Inflammatory macrophage (primary cell): Measurements from ENCODE around the gene VPS52.
A peak's percentile ranks its signal among the peaks of the same experiment; 100 is the strongest.

ENCODE experiments used
- DNase-seq, 2 donors: peaks; one replicate each; pipeline ENCODE4 v3.0.0-alpha.2; 2020 to 2022

The VPS52 gene

DNA sequence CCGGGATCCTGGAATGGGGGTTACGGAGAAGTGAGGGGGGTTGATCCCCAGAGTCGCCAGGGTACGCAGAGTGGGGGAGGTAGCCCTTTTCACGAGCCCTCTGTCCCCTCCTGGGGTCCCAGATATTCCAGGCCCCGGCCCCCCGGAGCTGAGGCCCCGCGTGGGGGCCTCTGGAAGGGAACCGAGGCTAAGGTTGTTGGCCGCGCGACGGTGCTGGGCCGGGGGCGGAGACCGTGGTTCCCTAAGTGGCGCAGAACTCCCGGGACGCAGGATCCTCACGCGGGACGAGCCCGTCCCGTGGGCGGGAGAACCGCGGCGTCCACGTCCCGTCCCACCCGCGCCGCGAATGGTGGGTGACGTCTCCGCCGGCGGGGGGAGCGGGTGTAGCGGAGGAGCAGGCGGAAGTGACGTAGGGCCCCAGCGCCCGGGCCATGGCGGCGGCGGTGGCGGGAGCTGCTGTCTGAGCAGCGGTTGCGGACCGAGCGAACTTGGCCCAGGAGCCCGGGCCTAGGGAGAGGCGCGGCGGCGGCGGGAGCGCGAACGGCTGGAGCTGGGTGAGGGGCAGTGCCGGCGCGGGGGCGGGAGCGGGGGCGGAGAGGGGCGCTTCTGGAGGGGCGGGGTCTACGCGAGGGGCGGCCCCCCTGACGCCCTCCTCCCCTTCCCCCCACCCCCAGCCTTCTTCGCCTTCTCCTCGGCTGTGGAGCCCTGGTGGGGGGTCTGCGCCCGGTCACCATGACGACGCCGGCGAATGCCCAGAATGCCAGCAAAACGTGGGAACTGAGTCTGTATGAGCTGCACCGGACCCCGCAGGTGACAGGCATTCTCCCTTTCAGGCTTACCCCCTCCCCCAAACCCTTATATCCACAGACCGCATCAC lies 63.3 kb downstream of the VPS52 start, which contains the start of gene RING1:
Gene RING1, plus strand, starts transcription at position 410 of the 877 bp plus-strand sequence. Its CDS starts 323 bp downstream, at position 733.
- peak; percentile 87 to 92 for DNase-seq

GRCh38 chr6:33207552-33208090 lies 64.1 kb downstream of the VPS52 start:
- DNase-seq: no peak

DNA sequence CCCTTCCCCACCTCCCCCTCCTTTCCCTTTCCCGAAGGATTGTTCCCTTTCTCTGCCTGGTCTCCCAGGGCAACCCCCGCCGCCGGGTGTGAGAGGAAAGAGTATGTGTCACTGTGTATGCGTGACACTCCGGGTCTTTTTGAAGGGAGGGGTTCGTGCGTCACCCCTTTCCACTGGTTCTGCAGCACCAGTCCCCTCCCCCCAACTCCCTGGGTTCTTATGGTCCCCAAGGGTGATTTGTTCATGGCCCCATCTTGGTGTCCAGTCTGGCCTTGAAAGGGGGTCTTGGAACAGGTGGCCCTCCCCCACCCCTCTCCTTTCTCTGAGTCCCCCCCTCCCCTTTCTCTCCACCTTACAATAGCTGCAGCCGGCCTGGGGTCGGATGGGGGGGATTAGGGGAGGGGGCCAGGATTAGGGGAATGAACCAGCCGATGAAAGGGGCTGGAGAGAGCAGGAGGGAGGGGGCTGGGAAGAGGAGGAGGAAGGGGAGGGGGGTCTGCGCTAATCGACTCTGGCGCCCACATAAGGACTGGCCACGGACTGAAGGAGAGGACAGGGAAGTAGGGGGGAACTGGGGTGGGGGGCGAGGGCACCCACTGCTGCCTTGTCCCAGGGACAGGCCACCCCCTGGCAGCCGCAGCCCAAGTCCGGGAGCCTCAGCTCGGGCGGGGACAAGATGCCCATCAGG lies 64.7 kb downstream of the VPS52 start:
- no peak for DNase-seq

DNA sequence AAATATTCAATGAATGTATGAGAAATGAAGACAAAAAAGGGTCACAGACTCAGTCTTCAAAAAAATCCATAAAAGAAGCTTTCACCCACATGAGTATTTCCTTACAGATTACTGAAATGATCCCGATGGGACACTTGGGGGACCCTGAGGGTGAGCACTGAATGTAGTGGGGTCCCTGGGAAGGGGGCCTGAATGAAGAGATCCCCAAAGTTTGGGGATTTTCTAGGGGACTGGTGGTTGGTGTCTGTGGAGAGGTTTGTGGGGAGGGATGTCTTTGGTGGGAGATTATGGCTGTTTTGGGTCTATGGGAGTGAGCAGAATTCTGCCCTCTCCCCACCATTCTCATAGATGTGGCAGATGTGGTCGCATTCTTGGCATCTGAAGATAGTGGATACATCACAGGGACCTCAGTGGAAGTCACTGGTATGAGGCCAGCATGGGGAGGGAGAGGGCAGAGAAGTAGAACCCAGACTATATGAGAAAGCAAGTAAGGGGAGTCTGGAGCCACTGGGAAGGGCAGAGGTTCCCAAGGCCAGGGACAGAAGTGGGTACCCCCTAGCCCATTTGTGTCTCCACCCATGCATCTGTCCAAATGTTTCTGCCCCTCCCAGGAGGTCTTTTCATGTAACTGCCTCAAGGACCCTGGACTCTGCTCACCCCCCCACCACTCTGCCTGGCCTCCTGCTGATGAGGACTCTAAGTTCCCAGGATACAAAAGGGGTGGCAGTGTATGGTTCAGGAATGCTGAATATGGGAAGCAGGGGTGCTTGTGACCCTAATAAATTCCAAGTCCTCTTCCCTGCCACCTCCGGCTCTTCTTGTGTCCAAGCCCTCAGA lies 65.4 kb downstream of the VPS52 start:
- DNase-seq: no peak

DNA sequence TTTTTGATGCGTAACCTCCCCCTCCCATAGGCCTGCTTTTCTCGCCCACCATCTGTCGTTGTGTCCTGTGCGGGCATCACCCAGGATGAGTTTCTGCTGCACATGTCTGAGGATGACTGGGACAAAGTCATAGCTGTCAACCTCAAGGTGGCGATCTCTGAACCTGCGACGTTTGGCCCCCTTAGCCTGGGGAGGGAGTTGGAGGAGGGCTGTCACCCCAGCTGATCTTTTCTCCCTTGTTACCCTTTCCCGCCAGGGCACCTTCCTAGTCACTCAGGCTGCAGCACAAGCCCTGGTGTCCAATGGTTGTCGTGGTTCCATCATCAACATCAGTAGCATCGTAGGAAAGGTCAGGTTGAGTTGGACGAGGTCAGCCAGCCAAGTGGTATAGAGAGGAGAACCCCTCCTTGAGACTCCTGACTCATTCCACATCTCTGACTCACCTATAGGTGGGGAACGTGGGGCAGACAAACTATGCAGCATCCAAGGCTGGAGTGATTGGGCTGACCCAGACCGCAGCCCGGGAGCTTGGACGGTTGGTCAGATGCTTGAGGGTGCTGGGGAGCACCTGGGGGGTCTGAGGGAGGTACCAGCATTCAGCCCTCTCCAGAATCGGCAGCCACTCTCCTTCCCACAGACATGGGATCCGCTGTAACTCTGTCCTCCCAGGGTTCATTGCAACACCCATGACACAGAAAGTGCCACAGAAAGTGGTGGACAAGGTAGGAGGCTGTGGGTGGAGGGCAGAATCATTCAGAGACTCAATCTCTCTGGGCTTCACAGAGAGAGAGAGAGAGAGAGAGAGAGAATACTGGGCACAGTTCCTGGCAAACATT lies 66.3 kb downstream of the VPS52 start:
- DNase-seq: peak in 1 of 2 donors; percentile 49

DNA sequence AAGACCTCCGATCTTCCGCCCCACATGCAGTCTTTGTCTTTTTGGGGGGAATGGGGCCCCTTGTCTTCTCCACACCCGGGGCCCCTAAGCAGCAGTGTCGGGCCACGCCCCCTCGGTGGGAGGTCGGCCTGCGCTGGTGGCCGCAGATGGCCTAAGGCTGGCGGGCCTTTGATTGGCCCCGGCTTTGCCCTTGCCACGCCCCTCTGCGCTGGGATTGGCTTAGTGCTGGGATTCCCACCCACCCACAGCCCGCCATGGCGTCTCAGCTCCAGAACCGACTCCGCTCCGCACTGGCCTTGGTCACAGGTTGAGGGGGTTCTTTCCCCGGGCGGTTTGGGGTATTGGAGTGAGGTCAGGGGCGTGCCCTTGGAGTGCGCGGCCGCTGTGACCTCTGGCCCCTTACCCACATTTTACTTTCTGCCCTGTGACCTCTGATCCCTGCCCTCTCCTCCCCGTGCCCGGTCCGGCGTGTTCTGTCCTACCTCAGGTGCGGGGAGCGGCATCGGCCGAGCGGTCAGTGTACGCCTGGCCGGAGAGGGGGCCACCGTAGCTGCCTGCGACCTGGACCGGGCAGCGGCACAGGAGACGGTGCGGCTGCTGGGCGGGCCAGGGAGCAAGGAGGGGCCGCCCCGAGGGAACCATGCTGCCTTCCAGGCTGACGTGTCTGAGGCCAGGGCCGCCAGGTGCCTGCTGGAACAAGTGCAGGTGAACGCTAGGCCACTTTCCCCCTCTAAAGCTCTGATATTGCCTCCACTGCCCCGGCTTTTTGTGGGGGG lies 67.1 kb downstream of the VPS52 start, which contains the start of gene HSD17B8:
Gene HSD17B8, plus strand, starts transcription at position 241 of the 776 bp plus-strand sequence. Its CDS starts 14 bp downstream, at position 255.
- peak; percentile 88 to 93 for DNase-seq

DNA sequence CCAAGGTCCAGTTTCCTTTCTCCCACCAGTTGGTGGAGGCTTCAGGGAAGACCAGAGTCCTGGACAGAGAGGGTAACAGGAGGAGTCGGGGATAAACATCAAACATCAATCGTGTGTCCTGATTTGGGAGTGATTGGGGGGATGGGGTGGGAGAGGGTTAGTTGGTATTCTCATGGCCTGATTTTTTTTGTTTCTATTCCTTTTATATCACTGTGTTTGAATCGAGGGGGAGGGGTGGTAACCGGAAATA lies 67.6 kb downstream of the VPS52 start:
- DNase-seq: no peak

GRCh38 chr6:33203443-33204164 lies 68.1 kb downstream of the VPS52 start:
- no peak for DNase-seq

- no peak for DNase-seq
These were observed 68.9 kb downstream of the VPS52 start for GRCh38 chr6:33202799-33203198.

- no peak for DNase-seq
These were observed 69.7 kb downstream of the VPS52 start for GRCh38 chr6:33201935-33202334.

DNA sequence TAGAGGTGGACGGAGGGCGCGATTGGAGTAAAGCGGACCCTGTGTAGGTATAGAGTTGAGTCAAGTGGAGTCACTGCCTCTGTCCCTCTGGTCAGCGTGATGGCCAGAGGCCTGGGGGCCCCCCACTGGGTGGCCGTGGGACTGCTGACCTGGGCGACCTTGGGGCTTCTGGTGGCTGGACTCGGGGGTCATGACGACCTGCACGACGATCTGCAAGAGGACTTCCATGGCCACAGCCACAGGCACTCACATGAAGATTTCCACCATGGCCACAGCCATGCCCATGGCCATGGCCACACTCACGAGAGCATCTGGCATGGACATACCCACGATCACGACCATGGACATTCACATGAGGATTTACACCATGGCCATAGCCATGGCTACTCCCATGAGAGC lies 70.5 kb downstream of the VPS52 start:
- peak; percentile 16 to 40 for DNase-seq
